Naive B cell (primary cell): Measurements from ENCODE around the gene DPEP3. TPM values are rescaled to one million over a fixed set of nuclear protein-coding genes. Genes with fewer than 3 reads are reported as not detected.

Experiments
- ATAC-seq, 2 donors: fragments of 150-1000 bp; cut with Tn5 transposase; 2 replicates each; pipeline ENCODE4 v1.10.0; 2021; ENCODE audit warnings: low read depth in 2 of 2, mild to moderate bottlenecking in 2 of 2, moderate library complexity in 2 of 2
- DNase-seq: peaks from one replicate; pipeline ENCODE4 v3.0.0; 2022
- H3K27ac Mint-ChIP-seq, 6 donors: one replicate each; pipeline ENCODE4 v1.8.0; 2020 to 2022; ENCODE audit warnings: mild to moderate bottlenecking in 6 of 6, mixed read lengths in 6 of 6, moderate library complexity in 5 of 6, inconsistent platforms in 2 of 6
- H3K27me3 Mint-ChIP-seq, 3 donors: one replicate each; pipeline ENCODE4 v1.8.0; 2021 to 2022; ENCODE audit warnings: mixed read lengths in 3 of 3, mild to moderate bottlenecking in 1 of 3
- H3K36me3 Mint-ChIP-seq, 2 donors: one replicate each; pipeline ENCODE4 v1.8.0; 2020 to 2022; ENCODE audit warnings: mixed read lengths in 2 of 2, inconsistent platforms in 1 of 2, mild to moderate bottlenecking in 1 of 2
- H3K4me1 Mint-ChIP-seq, 3 donors: one replicate each; pipeline ENCODE4 v1.8.0; 2020 to 2022; ENCODE audit warnings: mixed read lengths in 3 of 3, inconsistent platforms in 1 of 3, mild to moderate bottlenecking in 1 of 3, moderate library complexity in 1 of 3
- H3K4me3 Mint-ChIP-seq, 8 donors: one replicate each; pipeline ENCODE4 v1.8.0; 2020 to 2022; ENCODE audit warnings: mild to moderate bottlenecking in 8 of 8, mixed read lengths in 8 of 8, moderate library complexity in 8 of 8, inconsistent platforms in 2 of 8
- H3K9me3 Mint-ChIP-seq, 7 donors: one replicate each; pipeline ENCODE4 v1.8.0; 2020 to 2022; ENCODE audit warnings: mixed read lengths in 7 of 7, mild to moderate bottlenecking in 5 of 7, inconsistent platforms in 2 of 7, moderate library complexity in 1 of 7
- polyA plus RNA-seq, 6 donors: library from polyadenylated mRNA; unstranded; fragments of 300-500 nt; fragmentation: Illumina TruSeq; gene quantifications; one replicate each; pipeline ENCODE4 v1.2.3, GENCODE V29; 2021; ENCODE audit warnings: low read depth in 6 of 6

Gene DPEP3
- polyA plus RNA-seq, 6 donors from 2014 or later = 0.44 to 0.83 (median 0.55) TPM; not detected in 2

DNA sequence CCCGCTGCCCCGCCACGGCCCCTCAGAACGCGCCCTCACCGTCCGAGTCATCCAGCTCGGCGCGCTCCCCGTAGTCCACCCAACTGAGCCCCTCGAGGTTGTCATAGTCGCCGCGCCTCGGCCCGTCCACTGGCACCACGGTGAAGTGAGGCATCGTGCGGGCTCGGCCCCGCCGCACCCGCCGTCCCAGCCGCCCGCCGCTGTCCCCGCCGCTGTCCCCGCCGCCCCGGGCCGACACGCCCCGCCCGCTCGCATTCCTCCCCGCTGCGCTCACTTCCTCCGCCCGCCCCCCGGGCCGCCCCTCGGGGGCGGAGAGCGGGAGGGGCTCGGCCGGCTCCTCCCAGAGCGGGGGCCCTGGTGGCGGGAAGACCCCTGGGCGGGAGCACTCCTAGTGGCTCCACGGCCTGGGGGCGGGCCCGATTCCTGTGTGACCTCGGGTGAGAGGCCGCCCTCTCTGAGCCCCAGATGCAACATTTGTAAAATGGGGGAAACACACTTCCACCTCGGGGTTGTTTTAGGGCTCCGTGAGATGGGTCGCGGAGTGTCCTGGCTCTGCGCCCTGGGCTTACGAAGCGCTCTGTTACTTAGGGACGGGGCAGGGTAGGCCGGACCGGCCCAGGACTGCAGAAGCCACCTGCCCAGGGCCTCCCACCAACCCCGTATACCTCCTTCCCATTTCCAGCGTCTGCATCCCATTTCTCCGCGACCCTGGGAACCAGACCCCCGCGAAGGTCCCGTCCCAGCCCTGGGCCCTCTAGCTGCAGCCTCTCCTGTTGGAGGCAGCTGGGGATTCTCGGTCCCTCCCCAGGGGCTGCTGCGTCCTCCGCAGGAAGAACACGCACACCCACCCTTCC is 11.7 kb downstream of the DPEP3 start, which contains the start of gene SLC12A4:
Gene SLC12A4, minus strand, starts transcription at position 238 of the 854 bp plus-strand sequence. Its CDS starts 84 bp downstream, at position 154.
- Mint-ChIP-seq H3K36me3 (no peaks in the 10 kb centered on the region), H3K9me3 (no peaks in the 10 kb centered on the region), H3K4me1 (peaks cover 23 to 43% (median 32%) of the 10 kb centered on the region in 3 donors), H3K27me3 (no peaks in the 10 kb centered on the region), H3K4me3 (peak within 1 kb of the TSS; percentile 84 to 98 (median 92)), H3K27ac (peak within 1 kb of the TSS; percentile 7 to 97 (median 94))
- DNase-seq (peak; percentile 80), ATAC-seq (peak; percentile 86 to 87)

DNA sequence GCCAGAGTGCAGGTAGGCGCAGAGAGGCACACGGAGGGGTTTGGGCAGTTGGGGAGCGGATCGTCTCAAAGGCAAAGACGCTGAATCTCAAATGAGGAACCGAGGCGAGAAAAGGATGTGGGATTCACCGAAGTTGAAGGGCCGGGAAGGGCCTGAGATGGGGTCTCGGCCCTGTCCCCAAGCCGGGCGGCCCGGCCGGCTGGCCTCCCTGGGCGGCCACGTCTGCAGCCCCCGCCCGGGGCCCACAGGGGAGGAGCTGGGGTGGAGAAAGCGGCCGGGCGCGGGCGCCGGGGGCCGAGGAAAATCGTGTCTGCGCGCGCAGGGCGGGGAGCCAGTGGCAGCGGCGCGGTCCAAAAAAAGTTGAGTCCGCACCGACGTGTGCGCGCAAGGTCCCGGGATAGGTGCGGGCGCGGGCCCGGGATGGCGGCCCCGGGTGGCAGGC is 12.3 kb downstream of the DPEP3 start:
- H3K9me3 Mint-ChIP-seq = no peaks in the 10 kb centered on the region
- peaks cover 0 to 2% of the 10 kb centered on the region in 2 donors for H3K36me3 Mint-ChIP-seq
- ATAC-seq = peak; percentile 15 to 25
- no peaks in the 10 kb centered on the region for H3K27me3 Mint-ChIP-seq
- peak overlapping the region; percentile 84 to 98 (median 92) for H3K4me3 Mint-ChIP-seq
- H3K27ac Mint-ChIP-seq = peak overlapping the region; percentile 7 to 95 (median 90)
- DNase-seq = peak; percentile 38
- peaks cover 24 to 44% (median 32%) of the 10 kb centered on the region in 3 donors for H3K4me1 Mint-ChIP-seq

DNA sequence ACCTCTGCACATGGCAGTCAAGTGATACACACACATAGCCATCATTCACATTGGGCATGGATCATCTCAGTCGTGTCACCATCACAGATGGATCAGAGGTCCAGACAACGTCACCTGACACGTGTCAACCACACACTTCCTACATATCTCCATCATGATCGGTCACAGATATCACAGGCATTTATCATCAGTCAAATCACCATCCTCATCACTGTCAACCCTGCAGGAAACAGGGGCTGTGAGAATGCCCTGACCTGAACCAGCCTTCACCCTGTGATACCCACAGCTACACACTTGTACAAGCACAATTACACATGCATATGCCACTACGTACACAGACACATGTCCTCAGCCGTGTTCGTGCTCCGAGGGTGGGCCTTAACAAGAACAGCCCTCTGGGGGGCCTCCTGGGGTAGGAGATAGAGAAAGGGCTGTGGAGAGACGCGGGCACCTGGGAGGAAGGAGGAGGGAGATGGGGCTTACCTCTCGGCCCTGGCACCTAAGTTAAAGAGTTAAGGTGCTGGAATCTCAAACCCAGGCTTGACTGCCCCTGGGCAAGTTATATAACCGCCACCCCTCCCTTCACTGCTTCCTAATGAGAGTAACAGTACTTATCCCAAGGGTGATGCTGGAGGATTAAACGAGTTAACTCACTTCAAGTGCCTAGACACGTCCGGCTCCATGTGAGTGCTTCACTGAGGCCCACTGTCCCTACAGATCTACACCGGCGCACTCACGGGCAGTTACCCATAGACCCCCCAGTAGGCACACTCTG is 12.9 kb downstream of the DPEP3 start:
- Mint-ChIP-seq H3K9me3 (no peaks in the 10 kb centered on the region), H3K4me3 (peak overlapping the region; percentile 84 to 98 (median 92)), H3K27me3 (no peaks in the 10 kb centered on the region), H3K4me1 (peaks cover 27 to 49% (median 34%) of the 10 kb centered on the region in 3 donors), H3K36me3 (peaks cover 0 to 7% of the 10 kb centered on the region in 2 donors), H3K27ac (peak overlapping the region; percentile 79 to 95 (median 90))
- no peak for ATAC-seq
- peak; percentile 9 for DNase-seq

DNA sequence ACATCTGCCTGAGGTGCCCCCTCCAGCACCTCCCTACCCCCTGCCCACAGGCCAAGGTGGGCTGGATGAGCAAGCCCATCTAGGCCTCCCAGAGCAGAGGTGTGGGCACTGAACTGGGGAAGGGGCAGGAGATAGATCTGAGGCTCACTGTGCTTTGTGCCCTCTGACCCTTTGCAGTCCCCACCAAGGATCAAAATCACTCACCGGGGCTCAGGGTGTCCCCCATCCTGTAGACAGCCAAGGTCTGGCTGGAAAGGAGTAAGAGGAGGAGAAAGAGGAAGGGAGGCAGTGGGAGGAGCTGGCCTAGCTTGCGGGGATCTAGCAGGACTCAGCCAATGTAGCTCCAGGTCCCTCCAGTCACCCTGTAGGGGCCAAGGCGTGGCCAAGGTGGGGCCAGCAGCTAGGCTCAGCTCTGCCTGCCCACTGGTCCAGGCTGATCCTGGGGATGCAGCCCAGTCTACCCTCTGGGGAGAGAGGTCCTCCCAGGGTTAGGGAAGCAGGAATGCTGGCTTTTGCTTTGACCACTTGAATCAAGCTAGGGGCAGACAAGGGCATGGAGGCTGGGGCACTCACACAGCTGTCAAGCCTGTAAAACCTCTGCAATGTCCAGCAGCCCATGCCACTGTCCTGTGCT is 13.6 kb downstream of the DPEP3 start:
- no peak for DNase-seq
- H3K27ac Mint-ChIP-seq = peak overlapping the region in 2 of 6 donors; percentile 79 to 90
- peaks cover 0 to 7% of the 10 kb centered on the region in 2 donors for H3K36me3 Mint-ChIP-seq
- H3K4me1 Mint-ChIP-seq = peaks cover 27 to 53% (median 34%) of the 10 kb centered on the region in 3 donors
- H3K27me3 Mint-ChIP-seq = no peaks in the 10 kb centered on the region
- no peak for ATAC-seq
- peak overlapping the region in 7 of 8 donors; percentile 84 to 97 (median 92) for H3K4me3 Mint-ChIP-seq
- H3K9me3 Mint-ChIP-seq = no peaks in the 10 kb centered on the region

DNA sequence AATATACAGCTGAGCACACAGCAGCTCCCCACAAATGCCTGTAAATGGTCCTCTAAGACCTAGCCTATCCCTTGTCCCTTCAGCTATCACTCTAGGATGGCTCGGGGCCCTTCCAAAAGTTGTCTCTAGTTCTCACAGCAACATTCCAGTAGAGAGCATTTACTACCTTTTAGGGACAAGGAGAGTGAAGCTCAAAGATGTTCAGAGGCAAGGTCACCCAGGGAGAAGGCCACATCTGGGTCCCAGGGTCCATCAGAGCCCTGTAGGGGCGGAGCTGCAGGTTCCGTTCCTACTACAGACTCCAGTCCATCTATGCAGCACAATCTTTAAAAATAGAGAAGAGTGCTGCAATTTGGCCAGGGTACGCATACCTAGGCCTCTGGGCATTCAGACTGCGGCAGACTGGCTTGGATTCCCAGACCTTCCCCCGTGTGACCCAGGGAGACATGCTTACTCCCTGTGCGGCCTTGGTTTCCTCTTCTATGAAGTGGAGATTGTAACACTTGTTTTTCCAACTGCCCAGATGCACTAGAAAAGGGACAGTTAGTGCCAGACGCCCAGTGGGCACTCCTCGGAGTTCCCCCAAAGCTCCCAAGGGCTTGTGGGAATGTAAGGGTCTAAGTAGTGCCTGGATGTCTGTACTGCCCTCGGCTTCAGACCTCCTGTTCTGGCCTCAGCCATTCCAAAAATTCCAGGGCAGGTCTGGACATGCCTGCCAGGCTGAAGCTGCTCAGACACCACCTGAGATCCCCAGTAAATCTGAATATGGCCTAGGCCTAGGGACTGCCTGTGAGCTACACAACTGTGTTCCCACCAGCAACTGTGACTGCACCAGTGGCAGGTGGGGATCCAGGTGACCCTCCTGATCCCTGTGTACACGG is 14.4 kb downstream of the DPEP3 start:
- DNase-seq (no peak), ATAC-seq (no peak)
- Mint-ChIP-seq H3K27me3 (no peaks in the 10 kb centered on the region), H3K9me3 (no peaks in the 10 kb centered on the region), H3K27ac (peak overlapping the region in 2 of 6 donors; percentile 62 to 92), H3K36me3 (peaks cover 0 to 7% of the 10 kb centered on the region in 2 donors), H3K4me1 (peaks cover 27 to 53% (median 34%) of the 10 kb centered on the region in 3 donors), H3K4me3 (peak overlapping the region in 2 of 8 donors; percentile 59 to 87)

DNA sequence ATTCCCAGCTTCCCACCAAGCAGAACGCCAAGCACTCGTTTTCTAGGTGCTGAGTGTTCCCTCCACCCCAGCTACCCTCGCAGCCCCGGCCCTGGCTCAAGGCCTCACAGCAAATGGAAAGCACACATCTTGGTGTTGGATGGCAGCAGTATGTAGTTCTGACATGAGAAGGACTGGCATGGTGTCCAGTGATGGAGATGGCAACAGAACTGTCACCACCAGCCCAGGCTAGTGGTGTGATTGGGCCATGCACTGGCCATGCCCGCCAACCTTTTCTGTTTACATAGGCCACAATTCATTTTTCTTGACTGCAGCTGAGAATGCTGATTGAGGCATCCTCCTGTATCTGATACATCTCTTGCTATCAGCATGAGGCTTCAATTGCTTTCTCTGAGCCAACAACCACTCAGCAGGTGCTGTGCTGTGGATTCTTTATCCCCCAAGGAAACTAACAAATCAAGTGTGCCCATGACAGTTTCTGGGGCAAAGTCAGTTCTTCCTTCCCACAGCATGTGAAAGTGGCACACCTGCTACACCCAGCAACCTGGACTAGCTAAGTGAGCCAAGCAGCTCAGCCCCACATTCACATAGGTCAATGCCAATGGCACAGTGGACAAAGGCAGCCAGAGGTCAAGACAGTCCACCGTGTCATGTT is 15.7 kb downstream of the DPEP3 start:
- DNase-seq (no peak), ATAC-seq (no peak)
- Mint-ChIP-seq H3K36me3 (peaks cover 0 to 7% of the 10 kb centered on the region in 2 donors), H3K4me1 (peaks cover 24 to 49% (median 31%) of the 10 kb centered on the region in 3 donors), H3K9me3 (no peaks in the 10 kb centered on the region), H3K27me3 (no peaks in the 10 kb centered on the region), H3K27ac (no peak overlapping the region), H3K4me3 (peak overlapping the region in 2 of 8 donors; percentile 6 to 44)

DNA sequence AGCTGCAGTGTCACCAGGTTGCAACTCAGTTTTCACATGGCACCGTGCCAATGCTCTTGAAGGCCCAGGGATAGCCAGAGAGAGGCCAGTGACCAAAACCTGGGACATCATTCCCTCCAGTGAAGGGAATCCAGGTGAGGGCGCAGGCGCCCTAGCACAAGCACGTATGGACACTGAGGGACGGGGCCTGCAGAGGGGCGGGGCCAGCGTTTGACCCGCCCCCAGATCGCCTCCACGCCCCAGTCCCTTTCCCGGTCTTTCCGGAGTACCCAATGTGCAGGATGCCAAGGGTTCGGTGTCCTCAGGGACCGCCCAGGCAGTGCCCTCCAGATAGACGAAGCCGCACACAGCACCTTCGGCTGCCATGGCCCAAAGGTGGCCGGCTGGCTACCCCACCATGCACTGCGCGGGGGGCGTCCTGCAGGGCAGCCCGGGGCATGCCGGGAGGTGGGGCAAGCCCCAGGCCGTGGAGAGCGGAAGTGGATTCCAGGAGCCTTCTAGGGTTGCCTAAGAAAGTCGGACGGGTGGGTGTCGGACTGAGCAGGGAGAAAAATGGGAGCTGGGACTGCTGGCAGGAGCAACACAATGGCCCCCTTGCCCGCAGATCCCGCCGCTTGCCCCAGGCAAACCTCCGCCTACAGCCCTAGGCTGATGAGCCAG is 16.5 kb downstream of the DPEP3 start:
- peaks cover 0 to 7% of the 10 kb centered on the region in 2 donors for H3K36me3 Mint-ChIP-seq
- peaks cover 18 to 42% (median 27%) of the 10 kb centered on the region in 3 donors for H3K4me1 Mint-ChIP-seq
- no peaks in the 10 kb centered on the region for H3K9me3 Mint-ChIP-seq
- no peak for DNase-seq
- ATAC-seq = no peak
- H3K4me3 Mint-ChIP-seq = no peak overlapping the region
- no peaks in the 10 kb centered on the region for H3K27me3 Mint-ChIP-seq
- H3K27ac Mint-ChIP-seq = no peak overlapping the region

DNA sequence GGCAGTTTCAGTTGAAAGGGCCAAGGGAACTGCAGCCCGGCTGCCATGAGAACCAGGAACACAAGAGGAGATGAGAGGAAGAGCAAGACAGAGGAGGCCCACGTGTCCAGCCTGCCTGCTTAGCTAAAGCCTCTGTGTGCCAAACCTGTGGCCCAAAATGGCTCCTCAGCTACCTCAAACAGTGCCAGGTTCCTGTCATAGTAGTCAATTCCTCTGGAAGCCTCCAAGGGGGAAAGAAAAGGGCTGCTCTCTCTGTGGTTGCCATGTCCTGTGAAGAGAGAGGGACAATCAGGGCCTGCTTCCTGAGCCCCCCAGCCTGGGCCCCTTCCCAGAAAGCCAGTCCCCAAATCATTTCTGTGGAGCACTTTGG is 17.0 kb downstream of the DPEP3 start:
- no peak overlapping the region for H3K4me3 Mint-ChIP-seq
- DNase-seq (no peak), ATAC-seq (no peak)
- no peaks in the 10 kb centered on the region for H3K9me3 Mint-ChIP-seq
- no peaks in the 10 kb centered on the region for H3K27me3 Mint-ChIP-seq
- peaks cover 0 to 7% of the 10 kb centered on the region in 2 donors for H3K36me3 Mint-ChIP-seq
- peaks cover 18 to 42% (median 27%) of the 10 kb centered on the region in 3 donors for H3K4me1 Mint-ChIP-seq
- H3K27ac Mint-ChIP-seq = peak overlapping the region in 1 of 6 donors; percentile 53

DNA sequence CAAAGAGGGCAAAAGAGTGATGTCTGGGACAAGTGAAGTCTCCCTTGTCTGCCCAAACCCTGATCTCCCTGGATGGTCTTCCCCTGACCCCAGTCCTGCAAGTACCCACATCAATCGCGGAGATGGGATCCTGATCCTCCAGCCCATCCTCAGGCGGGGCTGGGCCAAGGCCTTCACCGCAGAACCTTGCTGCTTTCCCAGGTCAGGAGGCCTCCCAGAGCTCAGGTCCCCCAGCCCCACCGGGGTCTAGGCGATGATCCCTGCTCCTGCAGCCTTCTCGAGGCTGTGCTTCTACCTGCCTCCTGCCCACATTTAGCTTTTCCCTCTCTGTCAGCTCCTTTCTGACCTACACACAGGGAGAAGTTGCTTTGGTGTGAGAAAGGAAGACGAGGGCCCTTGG is 18.2 kb downstream of the DPEP3 start:
- Mint-ChIP-seq H3K36me3 (peaks cover 0 to 7% of the 10 kb centered on the region in 2 donors), H3K27ac (peak overlapping the region in 1 of 6 donors; percentile 66), H3K4me1 (peaks cover 9 to 33% (median 19%) of the 10 kb centered on the region in 3 donors), H3K4me3 (no peak overlapping the region), H3K27me3 (no peaks in the 10 kb centered on the region), H3K9me3 (no peaks in the 10 kb centered on the region)
- DNase-seq = no peak
- ATAC-seq = no peak

DNA sequence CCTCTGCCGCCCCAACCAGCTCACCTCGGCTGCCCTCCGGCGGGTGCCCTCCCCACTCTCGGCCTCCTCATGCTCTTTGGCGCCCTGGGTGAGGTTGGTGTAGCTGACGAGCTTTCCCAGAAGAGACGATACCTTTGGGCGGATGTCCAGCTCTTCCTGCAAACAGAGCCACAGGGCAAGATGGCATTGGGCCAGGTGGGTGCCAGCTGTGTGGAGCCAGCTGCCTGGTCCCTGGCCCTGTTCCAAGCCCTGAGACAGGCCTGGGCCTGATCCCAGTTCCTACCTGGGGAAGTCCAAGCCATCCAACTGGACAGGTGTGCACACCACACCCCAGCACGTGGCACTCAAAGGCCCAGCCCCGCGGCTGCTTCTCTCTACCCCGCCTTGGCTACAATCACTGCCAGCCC is 18.7 kb downstream of the DPEP3 start:
- Mint-ChIP-seq H3K9me3 (no peaks in the 10 kb centered on the region), H3K4me1 (peaks cover 7 to 31% (median 16%) of the 10 kb centered on the region in 3 donors), H3K27me3 (no peaks in the 10 kb centered on the region), H3K36me3 (peaks cover 0 to 7% of the 10 kb centered on the region in 2 donors), H3K27ac (no peak overlapping the region), H3K4me3 (no peak overlapping the region)
- DNase-seq = no peak
- no peak for ATAC-seq

DNA sequence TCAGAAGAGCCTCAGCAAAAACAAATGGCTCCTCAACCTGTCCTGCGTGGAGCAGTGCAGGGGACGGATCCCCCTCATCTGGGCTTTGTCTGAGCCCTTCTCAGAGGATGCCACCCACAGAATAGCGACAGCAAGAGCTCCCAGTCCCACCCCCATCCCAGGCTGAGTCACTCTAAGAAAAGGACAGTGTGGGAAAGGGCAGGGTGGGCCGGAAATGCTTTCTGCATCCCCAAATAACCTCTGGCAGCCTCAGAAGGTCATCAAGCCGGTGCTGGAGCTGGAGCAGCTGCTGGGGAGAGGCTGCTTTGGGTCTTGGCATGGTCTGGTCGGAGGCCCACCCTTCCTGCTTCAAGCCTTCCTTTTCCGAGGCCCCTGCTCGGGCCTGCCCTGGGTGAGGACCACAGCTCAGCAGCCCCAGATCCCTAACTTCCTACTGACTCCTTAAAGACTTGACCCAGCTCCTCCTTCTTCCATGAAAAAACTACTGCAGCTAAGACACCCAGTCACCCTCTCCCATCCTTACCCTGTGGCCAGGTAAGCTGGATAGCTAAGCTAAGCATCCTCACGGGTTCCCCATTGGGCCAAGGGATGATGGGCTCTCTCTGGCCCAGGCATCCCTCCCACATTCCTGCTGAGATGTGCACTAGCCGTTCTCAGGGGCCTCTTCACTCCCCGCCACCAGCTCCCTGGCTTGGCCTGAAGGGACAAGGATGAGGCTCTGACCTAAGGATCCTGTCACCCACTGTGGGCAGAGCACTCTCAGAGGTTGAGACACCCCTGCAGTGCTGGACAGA is 20.6 kb downstream of the DPEP3 start:
- no peak for ATAC-seq
- no peaks in the 10 kb centered on the region for H3K27me3 Mint-ChIP-seq
- peak overlapping the region in 1 of 6 donors; percentile 57 for H3K27ac Mint-ChIP-seq

More for the DNA sequence above, 20.6 kb downstream of the DPEP3 start:
- Mint-ChIP-seq H3K4me3 (no peak overlapping the region), H3K9me3 (no peaks in the 10 kb centered on the region), H3K36me3 (peaks cover 0 to 7% of the 10 kb centered on the region in 2 donors), H3K4me1 (peaks cover 5 to 17% (median 6%) of the 10 kb centered on the region in 3 donors)
- DNase-seq = no peak
